ENCODE data around the gene RBM19.

The RBM19 gene

DNA sequence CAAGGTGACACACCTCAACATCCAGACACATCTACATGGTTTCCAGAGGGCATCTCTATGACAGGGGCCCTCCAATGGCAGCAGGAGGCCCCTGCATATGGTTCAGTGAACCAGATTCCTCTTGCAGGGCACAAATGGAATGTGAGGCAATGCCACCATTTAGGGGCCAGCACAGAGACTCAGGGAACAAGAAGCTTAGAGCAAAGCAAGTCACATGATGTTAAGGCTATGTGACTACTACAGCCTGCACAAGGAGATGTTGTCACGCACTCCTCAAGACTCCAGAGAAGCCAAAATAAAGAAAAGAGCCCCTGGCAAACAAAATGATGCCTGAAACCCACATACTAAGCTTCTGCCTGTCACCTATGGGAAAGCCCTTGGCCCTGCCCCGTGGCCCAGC is 95.2 kb downstream of the RBM19 start:
- Histone ChIP-seq H3K9ac (ENCODE audit: low read depth, low read length) (no peak overlapping the region), H3K9me3 (ENCODE audit: control insufficient read depth, insufficient read depth, low read length) (no peaks in the 10 kb centered on the region), H3K4me1 (ENCODE audit: insufficient read depth, low read length) (peaks cover 5% of the 10 kb centered on the region; the same call in 1 of the 2 replicates), H3K36me3 (ENCODE audit: insufficient read depth, low read length) (no peaks in the 10 kb centered on the region; the same call in 1 of the 2 replicates)

DNA sequence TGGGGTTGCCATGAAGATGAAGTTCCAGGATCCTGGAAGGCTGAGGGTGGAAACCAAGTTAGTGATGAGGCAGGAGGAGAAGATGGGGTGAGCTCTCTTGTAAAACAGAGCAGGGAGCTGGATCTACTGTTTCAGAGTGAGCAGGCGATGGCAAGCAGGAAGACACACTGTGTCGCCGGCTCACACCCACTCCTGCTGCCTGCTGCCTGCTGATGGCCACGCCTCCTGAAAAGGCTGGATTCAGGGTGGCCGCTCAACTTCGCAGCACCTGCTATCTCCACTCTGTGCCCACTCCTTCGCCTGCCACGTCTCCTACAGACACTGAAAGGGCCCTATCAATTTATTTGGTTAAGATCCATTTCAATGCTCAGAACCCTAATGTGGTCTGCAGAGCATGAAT is 96.1 kb downstream of the RBM19 start:
- no peaks in the 10 kb centered on the region for H3K36me3 ChIP-seq (ENCODE audit: insufficient read depth, low read length)
- H3K9me3 ChIP-seq (ENCODE audit: control insufficient read depth, insufficient read depth, low read length): no peaks in the 10 kb centered on the region
- H3K9ac ChIP-seq (ENCODE audit: low read depth, low read length): no peak overlapping the region
- H3K4me1 ChIP-seq (ENCODE audit: insufficient read depth, low read length): peaks cover under 1% of the 10 kb centered on the region; the same call in 1 of the 2 replicates

DNA sequence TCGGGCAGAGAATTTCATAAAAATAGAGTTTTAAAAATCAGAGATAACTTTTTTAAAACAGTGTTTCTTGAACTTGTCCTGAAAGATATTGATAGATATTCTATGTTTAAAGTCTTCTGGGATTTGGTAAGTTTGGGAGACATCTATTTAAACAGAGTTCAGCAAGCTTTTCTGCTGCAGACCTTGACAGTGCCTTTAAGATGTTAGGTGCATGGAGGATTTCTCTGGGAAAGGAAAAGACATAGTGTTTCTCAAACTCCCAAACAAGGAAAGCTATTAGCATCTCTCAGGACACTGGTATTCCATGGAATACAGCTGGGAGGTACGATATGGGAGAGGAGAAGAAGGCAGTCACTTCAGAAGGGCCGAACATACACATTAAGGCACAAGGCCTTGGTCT is 97.8 kb downstream of the RBM19 start:
- Histone ChIP-seq H3K9ac (ENCODE audit: low read depth, low read length) (no peak overlapping the region), H3K4me1 (ENCODE audit: insufficient read depth, low read length) (peaks cover 8% of the 10 kb centered on the region), H3K9me3 (ENCODE audit: control insufficient read depth, insufficient read depth, low read length) (no peaks in the 10 kb centered on the region), H3K36me3 (ENCODE audit: insufficient read depth, low read length) (no peaks in the 10 kb centered on the region)

DNA sequence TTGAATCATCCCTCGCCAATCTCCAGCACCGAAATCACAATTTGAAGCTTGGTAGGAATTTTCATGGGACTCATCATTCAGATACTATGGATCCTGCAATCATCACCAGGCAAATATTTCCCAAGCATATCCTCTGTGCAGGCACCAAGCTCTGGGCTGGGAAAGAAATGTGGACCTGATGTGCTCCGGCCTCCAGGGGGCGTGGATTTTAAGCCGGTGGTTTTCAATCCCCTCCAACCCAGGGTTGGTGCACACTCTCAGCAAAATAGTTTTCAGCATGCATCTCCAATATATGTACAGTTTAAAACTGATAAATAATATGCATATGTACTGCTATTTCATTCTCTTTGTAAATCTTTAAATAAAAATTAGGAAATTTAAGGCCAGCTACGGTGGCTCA is 98.9 kb downstream of the RBM19 start:
- Histone ChIP-seq H3K9me3 (ENCODE audit: control insufficient read depth, insufficient read depth, low read length) (no peaks in the 10 kb centered on the region), H3K36me3 (ENCODE audit: insufficient read depth, low read length) (no peaks in the 10 kb centered on the region), H3K9ac (ENCODE audit: low read depth, low read length) (no peak overlapping the region), H3K4me1 (ENCODE audit: insufficient read depth, low read length) (peaks cover 15% of the 10 kb centered on the region)

DNA sequence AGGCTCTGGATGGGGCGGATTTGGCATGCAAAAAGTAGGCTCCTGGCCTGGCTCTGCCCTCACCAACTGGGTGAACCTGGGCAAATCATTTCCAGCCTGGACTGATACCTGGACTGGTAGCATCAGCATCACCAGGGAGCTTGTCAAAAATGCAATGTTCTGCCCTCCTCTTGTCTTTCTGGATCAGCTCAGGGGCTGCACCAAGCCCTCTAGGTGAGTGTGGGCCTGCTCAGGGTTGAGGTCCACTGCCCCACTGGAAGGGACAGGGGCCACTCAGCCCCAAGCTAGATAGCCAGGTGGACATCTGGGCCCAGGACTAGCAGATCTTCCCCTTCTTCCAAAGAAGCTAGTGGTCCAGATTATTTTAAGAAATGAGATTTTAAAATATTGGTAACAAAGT is 99.6 kb downstream of the RBM19 start:
- no peak overlapping the region for H3K9ac ChIP-seq (ENCODE audit: low read depth, low read length)
- H3K4me1 ChIP-seq (ENCODE audit: insufficient read depth, low read length): peaks cover 22% of the 10 kb centered on the region
- H3K36me3 ChIP-seq (ENCODE audit: insufficient read depth, low read length): no peaks in the 10 kb centered on the region
- no peaks in the 10 kb centered on the region for H3K9me3 ChIP-seq (ENCODE audit: control insufficient read depth, insufficient read depth, low read length)

DNA sequence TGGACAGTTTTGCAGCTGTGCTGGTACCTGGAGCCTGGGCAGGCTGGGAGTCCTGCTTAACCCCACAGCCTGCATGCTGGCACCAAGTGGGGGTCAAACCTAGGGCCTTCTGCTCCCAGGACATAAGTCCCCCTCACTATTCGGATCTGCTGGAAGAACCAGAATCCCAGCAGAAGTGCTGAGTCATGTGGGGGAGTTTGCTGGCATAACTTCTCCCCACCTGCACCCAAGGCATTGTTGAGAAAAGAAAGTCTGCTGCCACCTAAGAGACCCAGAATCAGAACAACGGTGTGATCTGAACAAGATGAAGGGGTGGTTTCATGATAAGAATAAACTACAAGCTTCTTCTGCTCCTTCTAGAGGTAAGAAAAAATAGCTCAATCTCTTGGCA is 102.7 kb downstream of the RBM19 start:
- Histone ChIP-seq H3K9me3 (ENCODE audit: control insufficient read depth, insufficient read depth, low read length) (no peaks in the 10 kb centered on the region), H3K9ac (ENCODE audit: low read depth, low read length) (0 out of 2 replicates have a peak overlapping the region, but pooled peaks have one; percentile 19), H3K4me1 (ENCODE audit: insufficient read depth, low read length) (peaks cover 34% of the 10 kb centered on the region), H3K36me3 (ENCODE audit: insufficient read depth, low read length) (no peaks in the 10 kb centered on the region)

DNA sequence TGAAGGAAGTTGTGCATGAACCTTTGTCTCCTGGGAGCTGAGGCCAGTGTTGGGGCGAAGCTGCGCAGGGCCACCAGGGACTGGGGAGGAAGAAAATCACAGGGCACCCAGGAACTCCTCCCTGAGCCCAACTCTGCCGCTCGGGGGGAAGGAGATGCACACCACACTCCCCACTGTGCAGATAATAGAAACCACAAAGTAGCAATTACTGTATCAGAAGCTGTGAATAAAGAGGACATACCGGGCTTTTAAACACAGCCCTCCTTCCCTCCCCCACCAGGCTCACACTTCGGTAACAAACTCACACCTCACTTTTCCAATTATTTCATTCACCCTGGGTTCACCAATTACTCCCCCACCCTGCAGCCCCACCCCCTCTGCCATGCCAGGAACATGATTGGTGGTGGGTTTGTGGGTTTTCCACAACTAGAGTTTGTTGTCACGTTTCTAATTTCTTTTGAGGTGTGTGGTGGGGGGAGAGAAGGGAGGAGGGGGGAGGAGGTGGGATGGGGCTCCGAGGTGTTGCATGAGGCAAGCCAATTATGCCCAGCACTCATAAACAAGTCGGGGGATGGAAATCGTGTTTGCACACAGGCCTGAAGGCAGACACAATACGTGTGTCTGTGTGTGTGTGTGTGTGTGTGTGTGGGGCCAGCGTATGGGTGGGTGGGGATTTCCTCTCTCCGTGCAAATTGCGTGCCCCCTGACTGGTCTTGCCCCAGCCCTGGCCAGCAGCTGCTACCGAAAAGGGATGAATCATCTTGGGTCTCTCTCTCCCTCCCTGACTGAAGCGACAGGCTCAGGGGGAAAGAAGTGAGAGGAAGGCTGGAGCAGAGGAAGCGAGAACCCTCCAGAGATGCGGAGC is 103.3 kb downstream of the RBM19 start:
- 0 out of 2 replicates have a peak overlapping the region, but pooled peaks have one; percentile 19 for H3K9ac ChIP-seq (ENCODE audit: low read depth, low read length)
- no peaks in the 10 kb centered on the region for H3K9me3 ChIP-seq (ENCODE audit: control insufficient read depth, insufficient read depth, low read length)
- H3K36me3 ChIP-seq (ENCODE audit: insufficient read depth, low read length): no peaks in the 10 kb centered on the region
- peaks cover 34% of the 10 kb centered on the region for H3K4me1 ChIP-seq (ENCODE audit: insufficient read depth, low read length)

DNA sequence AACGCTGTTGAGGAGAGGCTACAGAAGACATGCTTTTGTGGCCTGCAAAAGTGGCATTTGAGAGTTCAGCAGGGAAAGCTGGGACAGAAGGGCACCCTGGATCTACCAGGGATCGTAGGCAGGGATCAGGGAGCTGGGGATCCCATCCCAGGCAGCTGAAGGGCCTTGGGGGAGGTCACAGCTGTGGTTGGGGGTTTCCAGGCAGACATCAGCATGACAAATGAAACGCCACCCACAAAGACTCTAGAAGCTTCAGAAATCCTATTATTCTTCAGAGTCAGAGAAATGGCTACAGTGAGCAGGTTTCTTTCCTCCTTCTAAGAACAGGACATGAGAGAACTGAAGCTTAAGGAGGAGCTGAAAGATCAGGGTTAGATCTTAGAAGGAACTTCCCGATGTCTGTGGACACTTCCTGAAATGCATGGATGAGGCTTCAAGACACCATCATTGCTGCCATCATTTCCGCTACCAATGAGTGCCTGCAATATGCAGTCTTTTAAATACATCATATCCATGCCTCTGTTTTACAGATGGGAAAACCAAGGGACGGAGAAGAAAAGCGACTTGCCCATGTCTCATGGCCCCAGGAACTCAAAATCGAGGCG is 104.3 kb downstream of the RBM19 start:
- no peak overlapping the region; the same call in 1 of the 2 replicates for H3K9ac ChIP-seq (ENCODE audit: low read depth, low read length)

DNA sequence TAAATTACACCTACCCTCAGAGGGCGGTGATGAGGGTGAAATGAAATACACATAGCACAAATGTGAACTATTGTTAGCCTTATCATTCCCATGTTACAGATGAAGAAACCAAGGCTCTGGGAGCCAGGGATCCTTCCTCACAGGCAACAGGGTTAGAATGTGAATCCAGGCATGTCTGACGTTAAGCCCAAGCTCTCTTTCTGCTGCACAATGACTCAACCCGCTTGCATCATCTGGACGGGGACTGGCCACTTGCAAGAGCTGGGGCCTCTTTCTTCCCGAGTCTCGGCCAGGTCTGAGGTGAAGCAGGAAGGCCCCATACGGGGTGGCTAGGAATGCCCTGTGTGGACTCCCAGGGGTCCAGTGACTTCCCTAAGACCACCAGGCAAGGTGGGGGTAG is 105.2 kb downstream of the RBM19 start:
- peaks cover 34% of the 10 kb centered on the region for H3K4me1 ChIP-seq (ENCODE audit: insufficient read depth, low read length)
- H3K9me3 ChIP-seq (ENCODE audit: control insufficient read depth, insufficient read depth, low read length): no peaks in the 10 kb centered on the region
- peak overlapping the region; percentile 7; the same call in 1 of the 2 replicates for H3K9ac ChIP-seq (ENCODE audit: low read depth, low read length)
- H3K36me3 ChIP-seq (ENCODE audit: insufficient read depth, low read length): no peaks in the 10 kb centered on the region

More for the DNA sequence above, 104.3 kb downstream of the RBM19 start:
- Histone ChIP-seq H3K9me3 (ENCODE audit: control insufficient read depth, insufficient read depth, low read length) (no peaks in the 10 kb centered on the region), H3K36me3 (ENCODE audit: insufficient read depth, low read length) (no peaks in the 10 kb centered on the region), H3K4me1 (ENCODE audit: insufficient read depth, low read length) (peaks cover 34% of the 10 kb centered on the region)

DNA sequence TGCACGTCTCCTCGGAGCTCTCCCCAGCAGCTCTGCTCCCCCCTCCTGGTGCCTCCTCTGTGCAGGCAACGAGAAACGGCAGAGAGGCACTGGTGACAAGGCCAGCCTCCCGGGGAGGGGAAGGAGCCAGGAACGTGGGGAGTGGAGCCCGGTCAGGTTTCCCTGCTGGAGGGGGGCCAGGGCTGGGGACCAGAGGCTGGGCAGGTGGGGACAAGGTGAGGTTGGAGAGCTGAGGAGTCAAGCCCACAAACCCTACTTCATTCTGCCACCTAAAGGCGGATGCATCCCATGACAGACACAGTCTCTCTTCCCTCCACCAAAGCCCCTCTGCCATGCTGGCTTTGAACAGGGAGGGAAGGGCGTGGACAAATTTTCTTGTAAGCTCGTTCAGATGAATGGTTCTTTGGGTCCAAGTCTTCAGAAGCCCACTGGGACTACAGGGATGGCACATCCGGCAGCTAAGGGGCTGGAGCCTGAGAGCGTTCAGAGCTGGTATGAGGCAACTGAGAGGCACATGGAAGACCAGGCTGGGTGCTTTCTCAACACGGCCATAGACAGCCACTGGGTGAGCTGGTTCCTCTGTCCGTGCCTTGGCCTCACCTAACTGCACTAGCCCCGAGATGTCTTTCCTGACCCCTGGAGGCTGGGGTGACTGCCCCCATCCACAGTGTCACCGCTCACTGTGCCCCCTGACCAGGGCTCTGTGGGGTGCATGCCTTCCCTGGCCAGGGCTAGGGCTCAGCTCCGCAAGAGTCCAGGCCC is 105.9 kb downstream of the RBM19 start:
- Histone ChIP-seq H3K4me1 (ENCODE audit: insufficient read depth, low read length) (peaks cover 34% of the 10 kb centered on the region), H3K9ac (ENCODE audit: low read depth, low read length) (no peak overlapping the region)

DNA sequence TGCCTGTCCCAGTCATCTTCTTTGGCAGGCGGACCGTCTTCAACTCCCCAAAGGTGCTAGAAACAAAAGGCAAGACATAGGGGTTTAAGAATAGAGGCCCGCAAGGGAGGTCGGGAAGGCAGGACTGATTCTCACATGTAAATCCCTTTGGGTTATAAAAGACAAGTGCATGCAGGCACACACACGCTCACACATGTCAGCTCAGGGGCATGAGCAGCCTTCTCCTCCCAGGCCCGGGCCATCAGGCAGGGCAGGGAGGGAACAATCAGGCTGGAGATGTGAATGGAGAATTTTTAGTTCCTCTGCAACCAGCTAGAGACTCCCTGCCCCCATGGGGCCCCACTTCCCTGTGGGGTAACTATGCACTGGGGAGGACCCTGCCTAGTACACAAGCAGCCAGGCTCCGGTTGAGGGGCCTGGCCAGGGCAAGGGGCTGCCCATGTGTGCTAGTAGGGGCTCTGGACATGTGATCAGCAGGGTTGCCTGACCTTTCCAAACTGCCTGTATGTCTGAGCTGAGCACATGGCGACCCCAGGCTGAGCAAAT is 107.2 kb downstream of the RBM19 start:
- Histone ChIP-seq H3K36me3 (ENCODE audit: insufficient read depth, low read length) (no peaks in the 10 kb centered on the region), H3K4me1 (ENCODE audit: insufficient read depth, low read length) (peaks cover 32% of the 10 kb centered on the region), H3K9ac (ENCODE audit: low read depth, low read length) (no peak overlapping the region), H3K9me3 (ENCODE audit: control insufficient read depth, insufficient read depth, low read length) (no peaks in the 10 kb centered on the region)

More for the DNA sequence above, 105.9 kb downstream of the RBM19 start:
- no peaks in the 10 kb centered on the region for H3K36me3 ChIP-seq (ENCODE audit: insufficient read depth, low read length)
- H3K9me3 ChIP-seq (ENCODE audit: control insufficient read depth, insufficient read depth, low read length): no peaks in the 10 kb centered on the region

DNA sequence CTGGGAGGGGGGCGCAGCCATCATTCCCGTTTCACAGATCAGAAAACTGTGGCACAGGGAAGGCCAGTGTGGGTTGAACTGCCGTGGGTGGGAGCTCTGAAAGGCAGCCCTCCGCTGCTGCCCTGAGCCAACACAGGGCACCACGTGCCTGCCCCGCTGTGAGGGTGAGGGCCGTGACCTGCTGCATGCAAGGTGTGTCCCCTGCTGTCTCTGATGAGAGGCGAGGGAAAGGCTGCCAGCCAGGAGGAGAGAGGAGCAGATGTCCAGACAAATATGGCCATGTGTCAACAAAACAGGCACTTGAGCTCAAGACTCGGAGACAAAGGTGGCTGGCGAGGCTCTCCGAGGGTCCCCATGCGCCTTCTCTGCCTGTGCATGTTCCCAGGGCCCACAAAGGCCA is 108.8 kb downstream of the RBM19 start:
- Histone ChIP-seq H3K9ac (ENCODE audit: low read depth, low read length) (no peak overlapping the region), H3K36me3 (ENCODE audit: insufficient read depth, low read length) (no peaks in the 10 kb centered on the region), H3K4me1 (ENCODE audit: insufficient read depth, low read length) (peaks cover 21% of the 10 kb centered on the region), H3K9me3 (ENCODE audit: control insufficient read depth, insufficient read depth, low read length) (no peaks in the 10 kb centered on the region)

DNA sequence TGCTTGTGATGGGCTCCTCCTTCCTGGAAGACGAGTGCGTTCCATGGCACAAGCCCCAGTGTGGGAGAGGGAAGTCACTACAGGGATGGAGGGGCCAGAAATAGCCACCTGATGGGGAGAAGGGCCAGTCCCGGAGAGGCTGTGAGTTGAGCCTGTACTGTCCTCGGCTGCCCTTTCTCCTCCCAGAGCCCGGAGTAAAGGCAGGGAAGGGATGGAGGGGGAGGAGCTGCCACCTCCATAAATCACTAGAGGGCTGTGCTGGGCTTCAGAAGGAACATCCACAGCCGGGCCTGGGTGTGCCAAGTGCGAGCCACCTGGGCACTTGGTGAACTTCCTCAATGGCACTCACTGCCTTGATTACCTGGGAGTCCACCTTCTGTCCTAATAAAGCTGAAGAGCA is 110.1 kb downstream of the RBM19 start:
- H3K36me3 ChIP-seq (ENCODE audit: insufficient read depth, low read length): no peaks in the 10 kb centered on the region
- no peaks in the 10 kb centered on the region for H3K9me3 ChIP-seq (ENCODE audit: control insufficient read depth, insufficient read depth, low read length)
- H3K4me1 ChIP-seq (ENCODE audit: insufficient read depth, low read length): peaks cover 8% of the 10 kb centered on the region
- H3K9ac ChIP-seq (ENCODE audit: low read depth, low read length): no peak overlapping the region

DNA sequence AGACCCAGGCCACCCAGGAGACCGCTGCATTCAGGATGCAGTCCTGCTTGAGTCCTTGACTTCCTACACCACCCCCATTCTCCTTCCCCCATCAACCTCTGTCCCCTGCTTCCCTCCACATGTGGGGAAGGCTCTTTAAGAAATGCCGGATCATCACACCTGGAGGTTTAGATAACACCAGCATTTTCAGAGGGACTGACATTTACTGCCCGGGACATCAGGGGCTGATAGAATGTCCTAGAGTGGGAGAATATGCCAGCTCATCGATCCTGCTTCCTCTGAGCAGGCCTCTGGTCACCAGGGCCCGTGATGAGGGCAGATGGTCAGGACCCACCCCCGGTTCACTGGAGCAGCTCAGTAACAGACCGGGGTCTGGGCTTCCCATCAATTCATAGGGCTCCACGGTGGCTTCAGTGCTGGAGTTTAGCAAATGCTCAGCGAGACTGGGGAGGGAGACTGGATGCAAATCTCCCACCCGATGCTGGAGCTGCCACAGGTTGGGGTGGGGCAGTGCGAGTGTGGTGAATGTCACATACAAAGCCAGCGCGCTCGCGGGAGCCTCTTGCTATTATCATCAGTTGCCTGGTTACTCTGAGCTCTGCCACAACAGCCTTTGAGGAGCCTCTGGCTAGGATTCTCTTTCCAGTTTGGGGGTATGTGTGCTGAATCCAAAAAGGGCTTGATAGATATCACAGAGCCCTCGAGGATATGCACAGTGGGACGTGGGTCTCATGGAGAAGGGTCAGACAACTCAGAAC is 111.6 kb downstream of the RBM19 start:
- Histone ChIP-seq H3K36me3 (ENCODE audit: insufficient read depth, low read length) (no peaks in the 10 kb centered on the region), H3K9ac (ENCODE audit: low read depth, low read length) (no peak overlapping the region), H3K4me1 (ENCODE audit: insufficient read depth, low read length) (no peaks in the 10 kb centered on the region), H3K9me3 (ENCODE audit: control insufficient read depth, insufficient read depth, low read length) (no peaks in the 10 kb centered on the region)
